NB4 (cell line): Measurements from ENCODE around the gene ENDOV.

Source experiments
- DNase-seq: peaks from one replicate; pipeline ENCODE4 v3.0.0; 2010; ENCODE audit warnings: low read depth
- H3K4me3 ChIP-seq: one replicate; pipeline ENCODE4 v1.5.1; 2011; ENCODE audit warnings: mild to moderate bottlenecking, low read depth, low read length, moderate library complexity
- CTCF ChIP-seq: IDR thresholded peaks from one replicate; pipeline ENCODE4 v1.5.1; 2012; ENCODE audit warnings: low read depth, low read length
- MAX ChIP-seq: IDR thresholded peaks from 2 replicates; pipeline ENCODE4 v1.6.1; 2011; ENCODE audit warnings: low read depth, low read length
- MYC ChIP-seq: IDR thresholded peaks from 2 replicates; pipeline ENCODE4 v1.6.1; 2011; ENCODE audit warnings: low read depth, low read length
- POLR2A ChIP-seq: IDR thresholded peaks from 2 replicates; pipeline ENCODE4 v1.6.1; 2011; ENCODE audit warnings: mild to moderate bottlenecking; ENCODE audit not compliant: insufficient read length; ENCODE audit errors: extremely low read depth

Gene ENDOV

GRCh38 chr17:80481284-80482057 is 66.5 kb downstream of the ENDOV start:
- DNase-seq: no peak
- TF ChIP-seq CTCF (no peak), POLR2A (no peak), MYC (no peak), MAX (no peak)
- no peak overlapping the region for H3K4me3 ChIP-seq

GRCh38 chr17:80482058-80482318 is 67.0 kb downstream of the ENDOV start:
- no peak for DNase-seq
- TF ChIP-seq MAX (no peak), CTCF (no peak), MYC (no peak), POLR2A (no peak)
- H3K4me3 ChIP-seq: no peak overlapping the region

GRCh38 chr17:80482555-80483308 is 67.8 kb downstream of the ENDOV start:
- TF ChIP-seq CTCF (no peak), MAX (no peak), POLR2A (no peak), MYC (no peak)
- no peak for DNase-seq
- H3K4me3 ChIP-seq: no peak overlapping the region

GRCh38 chr17:80485846-80486245 is 70.9 kb downstream of the ENDOV start:
- TF ChIP-seq MYC (no peak), MAX (no peak), CTCF (no peak), POLR2A (no peak)
- DNase-seq: peak; percentile 60
- H3K4me3 ChIP-seq: no peak overlapping the region

- DNase-seq: no peak
- H3K4me3 ChIP-seq: no peak overlapping the region
- TF ChIP-seq MYC (no peak), CTCF (no peak), POLR2A (no peak)
Measured at GRCh38 chr17:80486692-80487091, 71.7 kb downstream of the ENDOV start.

GRCh38 chr17:80487511-80487910 is 72.5 kb downstream of the ENDOV start:
- no peak for DNase-seq
- TF ChIP-seq POLR2A (no peak), CTCF (no peak), MAX (no peak), MYC (no peak)
- H3K4me3 ChIP-seq: no peak overlapping the region
